ENCODE measurements around the gene IGLL1.
"Not testable (repeated sequence)": the region's sequence is repeated elsewhere in the genome, so short reads cannot be mapped to it uniquely, and the experiment has no call there.

IGLL1 gene

DNA sequence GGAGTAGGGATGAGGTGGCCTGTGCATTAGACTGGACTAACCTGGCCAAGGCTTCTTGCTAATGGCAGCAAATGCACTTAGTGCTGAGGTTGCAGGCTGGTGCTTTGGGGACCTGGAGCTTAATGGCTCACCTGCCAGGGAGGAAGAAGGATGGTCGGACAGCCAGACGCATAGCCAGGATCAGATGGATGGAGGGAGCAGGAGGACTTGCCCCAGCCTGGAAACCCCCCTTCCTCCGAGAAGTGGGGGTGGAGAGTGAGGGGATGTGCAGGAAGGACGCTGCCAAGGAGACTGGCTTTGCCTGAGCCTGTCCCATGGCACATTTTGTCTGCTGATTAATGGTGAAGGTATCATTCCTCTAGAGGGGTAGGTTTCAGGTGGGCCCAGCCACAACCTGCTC is 17.9 kb downstream of the IGLL1 start:
- no peak for DNase-seq (ENCODE audit: low read depth in 2 of 2)

GRCh38 chr22:23561025-23561510 is 19.0 kb downstream of the IGLL1 start:
- DNase-seq (ENCODE audit: low read depth in 2 of 2): not testable (repeated sequence)

DNA sequence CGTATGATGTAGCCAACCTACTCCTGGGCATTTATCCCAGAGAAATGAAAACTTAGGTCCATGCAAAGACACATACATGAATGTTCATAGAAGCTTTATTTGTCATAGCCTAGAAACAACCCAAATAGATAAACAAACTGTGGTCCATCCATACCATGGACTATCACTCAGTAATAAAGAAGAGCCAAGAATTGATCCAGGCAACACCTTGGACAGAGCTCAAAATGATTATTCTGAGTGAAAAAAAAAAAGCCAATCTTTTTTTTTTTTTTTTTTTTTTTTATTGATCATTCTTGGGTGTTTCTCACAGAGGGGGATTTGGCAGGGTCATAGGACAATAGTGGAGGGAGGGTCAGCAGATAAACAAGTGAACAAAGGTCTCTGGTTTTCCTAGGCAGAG is 19.9 kb downstream of the IGLL1 start:
- DNase-seq (ENCODE audit: low read depth in 2 of 2): not testable (repeated sequence)

DNA sequence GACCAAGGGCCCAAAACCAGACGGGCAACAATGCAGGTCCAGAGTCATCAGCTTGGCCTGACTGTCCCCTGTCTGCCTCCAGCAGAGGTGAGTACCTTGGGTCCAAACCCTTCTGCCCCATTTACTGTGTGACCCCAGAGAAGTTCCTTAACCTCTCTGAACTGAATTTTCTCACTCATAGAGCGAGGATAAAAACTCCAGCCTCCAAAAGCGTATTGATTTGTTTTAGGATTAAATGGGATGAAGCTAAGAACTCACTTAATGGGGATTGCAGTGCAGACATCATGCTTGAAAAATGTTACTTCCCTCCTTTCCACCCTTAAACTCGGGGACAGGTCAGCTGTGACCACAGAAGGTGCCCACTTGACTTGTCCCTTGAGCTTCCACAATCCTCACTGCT is 22.6 kb downstream of the IGLL1 start:
- no peak for DNase-seq (ENCODE audit: low read depth in 2 of 2)

DNA sequence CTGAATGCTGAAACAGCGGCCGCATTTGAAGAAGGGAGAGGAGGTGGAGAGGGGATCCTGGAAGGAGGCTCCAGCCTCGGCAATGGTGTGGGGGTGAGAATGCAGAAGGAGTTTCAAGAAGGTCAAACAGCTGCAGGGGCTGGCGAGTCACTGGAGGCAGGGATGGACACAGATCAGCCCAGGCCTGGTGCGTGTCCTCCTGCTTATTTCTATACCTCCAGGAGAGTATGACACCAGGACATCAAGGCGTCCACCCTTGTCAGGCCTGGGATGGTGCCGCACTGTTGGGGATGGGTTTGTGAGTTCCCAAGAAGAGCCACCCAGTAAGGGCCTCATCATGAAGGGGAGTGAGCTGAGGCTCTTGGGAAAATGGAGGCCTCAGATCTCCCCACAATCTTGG is 23.1 kb downstream of the IGLL1 start:
- DNase-seq (ENCODE audit: low read depth in 2 of 2): no peak

DNA sequence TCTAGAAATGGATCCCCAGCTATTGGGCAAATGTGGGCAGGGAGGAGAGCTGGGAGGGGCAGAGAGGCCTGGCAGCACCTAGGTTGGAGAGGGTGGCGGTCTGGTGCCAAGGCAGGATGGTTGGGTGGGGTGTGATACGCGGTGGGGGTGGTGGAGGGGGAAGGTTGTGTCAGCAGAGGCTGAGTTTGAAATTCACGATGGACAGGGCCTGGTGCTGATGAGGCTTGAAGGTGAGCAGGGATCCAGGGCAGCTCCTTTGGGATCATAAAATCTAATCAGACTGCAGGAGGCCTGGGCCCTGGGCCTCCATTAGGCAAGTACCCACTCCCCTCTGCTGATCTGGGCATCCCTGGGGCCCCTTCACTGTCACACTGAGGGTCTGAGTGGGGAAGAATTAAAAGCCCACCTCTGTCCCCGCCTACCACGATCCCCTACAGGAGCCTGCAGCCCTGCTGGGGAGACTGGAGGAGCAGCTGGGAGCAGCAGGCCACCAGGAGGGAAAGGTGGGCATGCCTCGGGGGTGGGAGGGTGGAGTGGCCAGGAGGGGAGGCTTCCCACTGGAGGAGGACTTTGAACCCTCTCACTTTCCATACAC is 24.0 kb downstream of the IGLL1 start:
- no peak for DNase-seq (ENCODE audit: low read depth in 2 of 2)

DNA sequence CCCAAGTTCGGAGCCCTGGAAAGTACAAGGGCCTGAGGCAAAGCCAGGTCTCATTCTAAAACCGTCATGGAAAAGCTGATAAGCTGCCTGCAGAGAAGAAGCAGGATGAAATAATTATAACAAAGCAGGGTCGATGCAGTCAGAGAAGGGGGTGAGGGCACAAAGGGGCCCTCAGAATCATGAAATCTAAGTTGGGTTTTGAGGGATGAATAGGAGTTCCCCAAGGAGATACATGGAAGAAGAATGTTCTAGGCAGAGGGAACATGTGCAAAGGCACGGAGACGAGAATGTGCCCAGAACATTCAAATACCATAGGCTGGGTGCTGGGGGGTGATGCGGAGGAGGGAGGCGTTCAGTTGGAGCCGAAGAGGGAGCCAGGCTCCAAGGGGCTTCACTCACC is 25.0 kb downstream of the IGLL1 start:
- no peak for DNase-seq (ENCODE audit: low read depth in 2 of 2)

DNA sequence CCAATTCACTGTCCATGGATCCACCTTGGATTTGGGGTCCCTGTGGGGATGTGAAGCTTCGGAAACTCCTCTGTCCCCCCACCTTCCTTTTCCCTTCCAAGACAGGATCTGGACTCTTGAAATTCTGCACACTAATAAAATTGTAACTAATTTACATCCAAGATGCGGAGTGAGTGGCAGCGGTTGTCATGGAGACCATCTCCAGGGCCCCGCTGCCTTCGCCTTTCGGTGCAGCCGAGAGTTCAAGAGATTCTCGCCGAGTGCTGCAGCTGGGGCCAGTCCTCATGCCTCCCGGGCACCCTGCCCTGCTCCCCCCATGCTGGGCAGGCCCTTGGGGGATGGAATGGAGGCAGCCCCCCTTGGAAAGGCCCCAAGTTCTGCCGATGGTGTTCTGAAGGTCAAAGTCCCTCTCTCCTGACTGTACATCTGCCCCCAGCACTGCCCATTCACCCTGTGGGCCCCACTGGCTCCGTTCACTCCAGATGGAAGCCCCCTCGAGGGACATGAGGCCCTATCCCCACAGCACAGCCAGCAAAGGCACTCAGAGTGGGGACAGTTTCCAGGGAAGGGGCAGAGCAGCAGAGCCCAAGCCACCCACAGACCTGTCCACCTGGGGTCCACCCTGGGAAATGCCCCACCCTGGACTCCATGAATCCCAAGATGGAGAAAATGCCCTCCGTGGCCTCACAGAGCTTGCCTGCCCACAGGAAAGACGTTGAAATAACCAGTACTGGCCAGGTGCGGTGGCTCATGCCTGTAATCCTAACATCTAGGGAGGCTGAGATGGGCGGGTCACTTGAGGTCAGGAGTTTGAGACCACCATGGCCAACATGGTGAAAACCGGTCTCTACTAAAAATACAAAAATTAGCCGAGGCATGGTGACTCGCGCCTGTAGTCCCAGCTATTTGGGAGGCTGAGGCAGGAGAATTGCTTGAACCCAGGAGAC is 25.9 kb downstream of the IGLL1 start:
- no peak for DNase-seq (ENCODE audit: low read depth in 2 of 2)

DNA sequence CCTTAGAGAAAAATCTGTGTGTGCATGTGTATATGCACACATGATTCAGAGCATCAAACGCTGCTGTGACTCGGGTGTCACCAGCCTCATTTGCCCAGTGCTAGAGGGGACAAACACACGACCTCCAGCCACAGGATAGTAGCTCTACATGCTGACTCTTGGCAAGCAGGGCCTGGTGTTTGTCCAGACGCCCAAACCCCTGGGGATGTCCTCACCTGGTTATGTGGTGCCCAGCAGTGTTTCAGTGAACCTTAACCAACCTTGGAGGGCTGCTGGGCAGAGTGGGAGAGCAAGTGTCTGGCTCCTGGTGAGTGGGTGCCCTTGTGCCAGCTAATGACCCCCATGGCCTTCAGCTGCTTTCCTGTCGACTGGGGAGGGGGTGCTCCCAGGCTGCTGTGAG is 26.7 kb downstream of the IGLL1 start:
- DNase-seq (ENCODE audit: low read depth in 2 of 2): no peak

DNA sequence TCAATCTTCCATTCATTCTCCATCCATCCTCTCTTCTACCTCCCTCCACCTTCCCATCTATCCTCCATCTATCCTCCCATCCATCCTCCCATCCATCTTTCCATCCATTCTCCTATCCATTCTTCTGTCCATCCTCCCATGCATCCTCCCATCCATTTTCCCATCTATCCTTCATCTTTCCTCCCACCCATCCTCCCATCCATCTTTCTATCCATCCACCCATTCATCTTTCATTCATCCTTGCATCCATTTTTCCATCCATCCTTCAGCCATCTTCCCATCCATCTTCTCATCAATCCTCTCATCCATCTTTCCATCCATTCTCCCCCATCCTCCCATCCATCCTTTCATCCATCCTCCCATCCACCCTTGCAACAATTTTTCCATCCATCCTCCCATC is 27.5 kb downstream of the IGLL1 start:
- no peak for DNase-seq (ENCODE audit: low read depth in 2 of 2)

- no peak for DNase-seq (ENCODE audit: low read depth in 2 of 2)
These were observed 28.7 kb downstream of the IGLL1 start for GRCh38 chr22:23551385-23551784.

GRCh38 chr22:23550049-23550650 is 29.9 kb downstream of the IGLL1 start:
- no peak for DNase-seq (ENCODE audit: low read depth in 2 of 2)

DNA sequence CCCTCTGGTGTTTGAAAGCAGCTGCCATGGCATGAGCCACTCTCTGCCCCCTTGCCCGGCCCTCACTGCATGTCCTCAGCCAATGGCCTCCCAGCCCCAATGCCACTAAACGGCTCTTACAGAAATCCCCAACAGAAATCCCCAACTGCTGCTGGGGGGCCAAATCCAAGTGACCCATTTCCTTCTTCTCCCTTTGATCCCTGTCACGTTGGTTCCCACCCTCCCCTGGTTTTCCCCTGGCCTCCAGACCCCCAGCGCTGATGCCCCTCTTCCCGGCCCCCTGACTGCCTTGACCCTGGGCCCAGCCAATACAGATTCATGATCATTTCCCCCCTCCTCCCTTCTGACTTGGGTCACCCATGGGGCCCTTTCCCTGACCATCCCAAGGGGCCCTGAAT is 30.9 kb downstream of the IGLL1 start:
- DNase-seq (ENCODE audit: low read depth in 2 of 2): no peak

- no peak for DNase-seq (ENCODE audit: low read depth in 2 of 2)
These were observed 31.4 kb downstream of the IGLL1 start for GRCh38 chr22:23548501-23549197.

DNA sequence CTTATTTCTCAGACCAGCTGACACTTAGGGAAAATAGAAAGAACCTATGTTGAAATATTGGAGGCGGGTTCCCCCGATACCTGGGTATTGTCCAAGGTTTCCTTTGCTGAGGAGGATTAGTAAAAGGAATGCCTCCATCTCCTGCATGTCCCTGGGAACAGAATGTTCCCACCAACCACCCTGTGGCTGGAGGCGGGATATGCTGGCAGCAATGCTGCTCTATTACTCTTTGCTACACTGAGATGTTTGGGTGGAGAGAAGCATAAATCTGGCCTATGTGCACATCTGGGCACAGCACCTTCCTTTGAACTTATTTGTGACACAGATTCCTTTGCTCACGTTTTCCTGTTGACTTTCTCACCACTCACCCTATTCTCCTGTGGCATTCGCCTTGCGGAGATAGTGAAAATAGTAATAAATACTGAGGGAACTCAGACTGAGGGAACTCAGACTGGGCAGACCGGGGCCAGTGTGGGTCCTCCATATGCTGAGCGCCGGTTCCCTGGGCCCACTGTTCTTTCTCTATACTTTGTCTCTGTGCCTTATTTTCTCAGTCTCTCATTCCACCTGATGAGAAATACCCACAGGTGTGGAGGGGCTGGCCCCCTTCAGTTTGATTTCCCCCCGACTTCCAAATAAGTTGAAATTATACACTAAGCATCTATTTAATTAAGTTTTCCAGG is 32.1 kb downstream of the IGLL1 start:
- DNase-seq (ENCODE audit: low read depth in 2 of 2): no peak

- not testable (repeated sequence) for DNase-seq (ENCODE audit: low read depth in 2 of 2)
These were observed 32.7 kb downstream of the IGLL1 start for GRCh38 chr22:23547382-23547781.

- no peak for DNase-seq (ENCODE audit: low read depth in 2 of 2)
These were observed 35.2 kb downstream of the IGLL1 start for GRCh38 chr22:23544852-23545251.

DNA sequence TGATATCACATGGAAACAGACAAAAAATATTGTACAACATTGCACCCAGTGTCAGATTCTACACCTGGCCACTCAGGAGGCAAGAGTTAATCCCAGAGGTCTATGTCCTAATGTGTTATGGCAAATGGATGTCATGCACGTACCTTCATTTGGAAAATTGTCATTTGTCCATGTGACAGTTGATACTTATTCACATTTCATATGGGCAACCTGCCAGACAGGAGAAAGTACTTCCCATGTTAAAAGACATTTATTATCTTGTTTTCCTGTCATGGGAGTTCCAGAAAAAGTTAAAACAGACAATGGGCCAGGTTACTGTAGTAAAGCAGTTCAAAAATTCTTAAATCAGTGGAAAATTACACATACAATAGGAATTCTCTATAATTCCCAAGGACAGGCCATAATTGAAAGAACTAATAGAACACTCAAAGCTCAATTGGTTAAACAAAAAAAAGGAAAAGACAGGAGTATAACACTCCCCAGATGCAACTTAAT is 36.5 kb downstream of the IGLL1 start:
- DNase-seq (ENCODE audit: low read depth in 2 of 2): not testable (repeated sequence)

GRCh38 chr22:23542933-23543332 is 37.2 kb downstream of the IGLL1 start:
- no peak for DNase-seq (ENCODE audit: low read depth in 2 of 2)

DNA sequence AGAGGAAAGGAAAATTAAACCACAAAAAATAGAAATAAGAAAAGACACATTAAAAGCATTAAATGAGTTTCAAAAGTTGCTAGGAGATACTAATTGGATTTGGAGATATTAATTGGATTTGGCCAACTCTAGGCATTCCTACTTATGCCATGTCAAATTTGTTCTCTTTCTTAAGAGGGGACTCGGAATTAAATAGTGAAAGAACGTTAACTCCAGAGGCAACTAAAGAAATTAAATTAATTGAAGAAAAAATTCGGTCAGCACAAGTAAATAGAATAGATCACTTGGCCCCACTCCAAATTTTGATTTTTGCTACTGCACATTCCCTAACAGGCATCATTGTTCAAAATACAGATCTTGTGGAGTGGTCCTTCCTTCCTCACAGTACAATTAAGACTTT is 37.7 kb downstream of the IGLL1 start:
- not testable (repeated sequence) for DNase-seq (ENCODE audit: low read depth in 2 of 2)

DNA sequence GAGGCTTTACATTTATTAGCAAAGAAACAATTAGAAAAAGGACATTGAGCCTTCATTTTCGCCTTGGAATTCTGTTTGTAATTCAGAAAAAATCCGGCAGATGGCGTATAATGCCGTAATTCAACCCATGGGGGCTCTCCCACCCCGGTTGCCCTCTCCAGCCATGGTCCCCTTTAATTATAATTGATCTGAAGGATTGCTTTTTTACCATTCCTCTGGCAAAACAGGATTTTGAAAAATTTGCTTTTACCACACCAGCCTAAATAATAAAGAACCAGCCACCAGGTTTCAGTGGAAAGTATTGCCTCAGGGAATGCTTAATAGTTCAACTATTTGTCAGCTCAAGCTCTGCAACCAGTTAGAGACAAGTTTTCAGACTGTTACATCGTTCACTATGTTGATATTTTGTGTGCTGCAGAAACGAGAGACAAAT is 38.2 kb downstream of the IGLL1 start:
- not testable (repeated sequence) for DNase-seq (ENCODE audit: low read depth in 2 of 2)

All from stimulated activated CD4-positive, alpha-beta T cell treated with anti-CD3 and anti-CD28 coated beads, Interleukin-12 subunit alpha, Interleukin-12 subunit beta, amount 100 ng/mL, for 24 hours (primary cell).